ENCODE data around the gene TANK.
"Not testable (repeated sequence)": the region's sequence is repeated elsewhere in the genome, so short reads cannot be mapped to it uniquely, and the experiment has no call there.

The TANK gene

GRCh38 chr2:161278564-161279229 is 118.5 kb downstream of the TANK start:
- not testable (repeated sequence) for DNase-seq (ENCODE audit: low spot score)

- DNase-seq (ENCODE audit: low spot score): not testable (repeated sequence)
Observed at GRCh38 chr2:161279230-161279815, 119.1 kb downstream of the TANK start.

- not testable (repeated sequence) for DNase-seq (ENCODE audit: low spot score)
Observed at GRCh38 chr2:161280906-161281323, 120.7 kb downstream of the TANK start.

- DNase-seq (ENCODE audit: low spot score): not testable (repeated sequence)
Observed at GRCh38 chr2:161281615-161282310, 121.5 kb downstream of the TANK start.

GRCh38 chr2:161282311-161282644 is 122.0 kb downstream of the TANK start:
- DNase-seq (ENCODE audit: low spot score): not testable (repeated sequence)

DNA sequence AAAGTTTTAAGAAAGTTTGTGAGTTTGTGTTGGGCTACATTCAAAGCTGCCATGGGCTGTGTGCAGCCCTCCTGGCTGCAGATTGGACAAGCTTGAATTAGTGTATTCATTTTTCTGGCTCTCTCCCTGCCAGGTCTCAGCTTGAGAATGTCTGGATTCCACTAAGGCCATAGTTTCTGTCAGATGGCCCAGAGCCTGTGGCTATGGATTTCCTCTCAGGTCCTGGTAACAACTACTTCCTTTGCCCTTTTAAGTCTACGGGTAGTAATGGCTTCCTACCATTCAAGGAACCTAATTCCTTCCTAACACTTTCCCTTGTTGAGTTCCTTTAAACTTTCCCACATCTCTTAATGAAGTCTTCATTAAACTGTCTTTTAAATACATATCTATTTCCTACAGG is 123.7 kb downstream of the TANK start:
- DNase-seq (ENCODE audit: low spot score): no peak
